CD4-positive, CD25-positive, alpha-beta regulatory T cell (primary cell): ENCODE results near the gene BCAR3. TPM values are rescaled to one million over a fixed set of nuclear protein-coding genes. Genes with fewer than 3 reads are reported as not detected.
"Not testable (repeated sequence)": the region's sequence is repeated elsewhere in the genome, so short reads cannot be mapped to it uniquely, and the experiment has no call there.

Experiments used
- ATAC-seq, 2 donors: fragments of 150-1000 bp; cut with Tn5 transposase; one replicate each; pipeline ENCODE4 v1.10.0; 2021; ENCODE audit warnings: low read depth in 2 of 2, moderate number of reproducible peaks in 2 of 2, moderate library complexity in 1 of 2
- DNase-seq, 3 donors: peaks; one replicate each; pipeline versions ENCODE4 v3.0.0 to v3.0.0-alpha.2; 2012 to 2022; ENCODE audit warnings: mixed read lengths in 1 of 3
- H3K27ac ChIP-seq: one replicate; pipeline ENCODE4 v1.7.0; 2013; ENCODE audit warnings: mild to moderate bottlenecking, low read length; ENCODE audit not compliant: insufficient read depth, poor library complexity, severe bottlenecking
- H3K27me3 ChIP-seq: one replicate; pipeline ENCODE4 v1.7.0; 2013; ENCODE audit warnings: low read length; ENCODE audit not compliant: control insufficient read depth, insufficient read depth
- H3K36me3 ChIP-seq: one replicate; pipeline ENCODE4 v1.7.0; 2013; ENCODE audit warnings: mild to moderate bottlenecking, low read length, moderate library complexity; ENCODE audit not compliant: control insufficient read depth, insufficient read depth
- H3K4me1 ChIP-seq: 2 replicates; pipeline ENCODE4 v1.7.0; 2013; ENCODE audit warnings: mild to moderate bottlenecking, low read length; ENCODE audit not compliant: insufficient read depth, control insufficient read depth, poor library complexity, severe bottlenecking
- H3K4me3 ChIP-seq: one replicate; pipeline ENCODE4 v1.7.0; 2013; ENCODE audit warnings: low read depth, mild to moderate bottlenecking, low read length, moderate library complexity
- H3K9me3 ChIP-seq, 2 experiments: 1 replicate in 1 of 2; 2 replicates in 1 of 2; pipeline ENCODE4 v1.7.0; 2013; ENCODE audit warnings: low read length in 2 of 2, mild to moderate bottlenecking in 1 of 2, moderate library complexity in 1 of 2; ENCODE audit not compliant: control insufficient read depth in 2 of 2
- H3K27ac Mint-ChIP-seq, 3 donors: one replicate each; pipeline ENCODE4 v1.8.0; 2020 to 2022; ENCODE audit warnings: mild to moderate bottlenecking in 3 of 3, mixed read lengths in 3 of 3, moderate library complexity in 2 of 3
- H3K27me3 Mint-ChIP-seq: one replicate; pipeline ENCODE4 v1.8.0; 2022; ENCODE audit warnings: mild to moderate bottlenecking, mixed read lengths
- H3K36me3 Mint-ChIP-seq: one replicate; pipeline ENCODE4 v1.8.0; 2020; ENCODE audit warnings: mixed read lengths
- H3K4me1 Mint-ChIP-seq, 4 donors: one replicate each; pipeline ENCODE4 v1.8.0; 2020 to 2022; ENCODE audit warnings: mixed read lengths in 4 of 4, mild to moderate bottlenecking in 1 of 4
- H3K4me3 Mint-ChIP-seq, 4 donors: one replicate each; pipeline ENCODE4 v1.8.0; 2020 to 2022; ENCODE audit warnings: mild to moderate bottlenecking in 4 of 4, mixed read lengths in 4 of 4, moderate library complexity in 3 of 4
- H3K9me3 Mint-ChIP-seq, 7 donors: one replicate each; pipeline ENCODE4 v1.8.0; 2020 to 2022; ENCODE audit warnings: mixed read lengths in 7 of 7, mild to moderate bottlenecking in 3 of 7, moderate library complexity in 2 of 7
- polyA plus RNA-seq, 4 donors: library from polyadenylated mRNA; unstranded; fragments of 300-500 nt; fragmentation: Illumina TruSeq; gene quantifications; one replicate each; pipeline ENCODE4 v1.2.3, GENCODE V29; 2021
- total RNA-seq: library from RNA; stranded (reverse); gene quantifications from one replicate; pipeline ENCODE4 v1.2.3, GENCODE V29; 2022

BCAR3 gene
- total and polyA plus RNA-seq, 5 donors from 2014 or later: 0.44 to 0.62 (median 0.49) TPM; not detected in 2

GRCh38 chr1:93591676-93592550 is 89.7 kb downstream of the BCAR3 start:
- Histone ChIP-seq H3K4me3 (no peak overlapping the region), H3K27ac (no peak overlapping the region), H3K4me1 (no peaks in the 10 kb centered on the region), H3K9me3 (no peaks in the 10 kb centered on the region), H3K27me3 (no peaks in the 10 kb centered on the region), H3K36me3 (no peaks in the 10 kb centered on the region)
- peaks cover 0 to 3% (median 0%) of the 10 kb centered on the region in 4 donors for H3K4me1 Mint-ChIP-seq
- ATAC-seq (peak in 1 of 2 donors; percentile 30), DNase-seq (peak in 1 of 3 donors; percentile 23)
- H3K36me3 Mint-ChIP-seq: peaks cover 5% of the 10 kb centered on the region
- no peak overlapping the region for H3K4me3 Mint-ChIP-seq
- peaks cover 6% of the 10 kb centered on the region for H3K27me3 Mint-ChIP-seq
- H3K27ac Mint-ChIP-seq: no peak overlapping the region
- no peaks in the 10 kb centered on the region for H3K9me3 Mint-ChIP-seq

DNA sequence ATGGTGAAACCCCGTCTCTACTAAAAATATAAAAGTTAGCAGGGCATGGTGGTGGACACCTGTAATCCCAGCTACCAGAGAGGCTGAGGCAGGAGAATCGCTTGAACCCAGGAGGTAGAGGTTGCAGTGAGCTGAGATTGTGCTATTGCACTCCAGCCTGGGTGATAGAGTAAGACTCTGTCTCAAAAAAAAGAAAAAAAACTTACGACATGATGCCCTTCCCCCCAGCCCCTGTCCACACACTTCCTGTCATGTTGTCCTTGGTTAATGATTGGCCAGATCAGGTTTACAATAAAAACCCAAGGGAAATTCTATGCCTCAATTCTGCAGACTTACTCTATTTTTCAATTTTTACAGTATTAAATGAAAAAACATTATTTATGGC is 90.4 kb downstream of the BCAR3 start:
- H3K27me3 ChIP-seq, H3K9me3 Mint-ChIP-seq, H3K36me3 ChIP-seq, H3K4me1 ChIP-seq, H3K27ac ChIP-seq, H3K27me3 Mint-ChIP-seq, DNase-seq, H3K4me3 ChIP-seq, H3K36me3 Mint-ChIP-seq, ATAC-seq, H3K27ac Mint-ChIP-seq, H3K4me3 Mint-ChIP-seq, H3K4me1 Mint-ChIP-seq, H3K9me3 ChIP-seq: not testable (repeated sequence)

DNA sequence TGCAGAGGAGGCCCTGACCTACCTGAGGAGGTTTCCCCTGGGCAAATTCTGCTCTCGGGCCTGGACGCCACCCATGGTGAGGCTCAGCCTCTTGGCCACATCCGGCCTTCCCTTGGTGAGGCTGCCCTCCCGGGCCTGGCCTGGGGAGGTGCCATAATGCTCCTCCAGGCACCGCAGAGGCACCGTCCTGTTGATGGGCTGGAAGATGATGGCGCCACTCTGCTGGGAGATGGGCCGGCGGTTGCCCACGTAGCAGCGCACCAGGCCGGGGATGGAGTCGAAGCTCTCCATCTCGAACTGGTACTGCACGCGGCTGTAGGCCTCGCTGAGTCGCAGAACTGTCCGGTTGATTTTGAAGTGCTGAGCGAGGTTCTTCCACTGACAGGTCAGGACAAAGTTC is 92.7 kb downstream of the BCAR3 start:
- Histone ChIP-seq H3K9me3 (no peaks in the 10 kb centered on the region), H3K4me3 (no peak overlapping the region), H3K36me3 (no peaks in the 10 kb centered on the region), H3K27ac (no peak overlapping the region), H3K27me3 (no peaks in the 10 kb centered on the region), H3K4me1 (no peaks in the 10 kb centered on the region)
- H3K27ac Mint-ChIP-seq: no peak overlapping the region
- H3K4me3 Mint-ChIP-seq: no peak overlapping the region
- DNase-seq: no peak
- peaks cover 0 to 1% (median 0%) of the 10 kb centered on the region in 7 donors for H3K9me3 Mint-ChIP-seq
- H3K36me3 Mint-ChIP-seq: peaks cover 5% of the 10 kb centered on the region
- H3K4me1 Mint-ChIP-seq: peaks cover 0 to 3% (median 0%) of the 10 kb centered on the region in 4 donors
- peaks cover 2% of the 10 kb centered on the region for H3K27me3 Mint-ChIP-seq
- no peak for ATAC-seq

GRCh38 chr1:93588206-93588605 is 93.4 kb downstream of the BCAR3 start:
- H3K36me3 Mint-ChIP-seq: peaks cover 5% of the 10 kb centered on the region
- no peak overlapping the region for H3K4me3 Mint-ChIP-seq
- H3K4me1 Mint-ChIP-seq: peaks cover 0 to 3% (median 0%) of the 10 kb centered on the region in 4 donors
- H3K4me1 ChIP-seq: no peaks in the 10 kb centered on the region
- peaks cover 0 to 1% (median 0%) of the 10 kb centered on the region in 7 donors for H3K9me3 Mint-ChIP-seq
- no peaks in the 10 kb centered on the region for H3K36me3 ChIP-seq
- H3K27me3 Mint-ChIP-seq: no peaks in the 10 kb centered on the region
- ATAC-seq (no peak), DNase-seq (no peak)
- H3K27ac ChIP-seq: no peak overlapping the region
- H3K27me3 ChIP-seq: no peaks in the 10 kb centered on the region
- no peak overlapping the region for H3K4me3 ChIP-seq
- no peak overlapping the region for H3K27ac Mint-ChIP-seq
- no peaks in the 10 kb centered on the region for H3K9me3 ChIP-seq

DNA sequence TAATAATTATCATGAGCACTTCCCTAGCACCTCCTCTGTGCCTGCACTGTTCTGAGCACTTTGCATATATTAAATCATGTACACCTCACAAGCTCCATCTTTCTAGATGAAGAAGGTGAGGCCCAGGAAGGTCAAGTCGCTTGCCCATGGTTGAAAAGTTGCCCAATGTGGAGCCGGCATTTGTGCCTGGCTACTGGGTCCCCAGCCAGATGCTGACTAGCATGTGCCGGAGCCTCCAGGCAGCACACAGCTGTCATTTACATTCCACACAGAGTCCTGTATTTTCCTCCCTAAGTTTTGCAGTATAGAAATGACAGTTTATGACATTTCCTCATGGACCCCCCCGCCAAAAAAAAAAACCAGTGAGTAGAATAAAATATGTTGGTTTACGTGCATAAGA is 94.3 kb downstream of the BCAR3 start:
- Histone ChIP-seq H3K27me3 (no peaks in the 10 kb centered on the region), H3K36me3 (no peaks in the 10 kb centered on the region), H3K4me3 (no peak overlapping the region), H3K27ac (no peak overlapping the region), H3K4me1 (no peaks in the 10 kb centered on the region), H3K9me3 (no peaks in the 10 kb centered on the region)
- H3K9me3 Mint-ChIP-seq: peaks cover 0 to 1% (median 0%) of the 10 kb centered on the region in 7 donors
- H3K27me3 Mint-ChIP-seq: no peaks in the 10 kb centered on the region
- ATAC-seq (no peak), DNase-seq (no peak)
- no peak overlapping the region for H3K27ac Mint-ChIP-seq
- H3K4me1 Mint-ChIP-seq: peaks cover 0 to 3% (median 0%) of the 10 kb centered on the region in 4 donors
- no peak overlapping the region for H3K4me3 Mint-ChIP-seq
- peaks cover 5% of the 10 kb centered on the region for H3K36me3 Mint-ChIP-seq

DNA sequence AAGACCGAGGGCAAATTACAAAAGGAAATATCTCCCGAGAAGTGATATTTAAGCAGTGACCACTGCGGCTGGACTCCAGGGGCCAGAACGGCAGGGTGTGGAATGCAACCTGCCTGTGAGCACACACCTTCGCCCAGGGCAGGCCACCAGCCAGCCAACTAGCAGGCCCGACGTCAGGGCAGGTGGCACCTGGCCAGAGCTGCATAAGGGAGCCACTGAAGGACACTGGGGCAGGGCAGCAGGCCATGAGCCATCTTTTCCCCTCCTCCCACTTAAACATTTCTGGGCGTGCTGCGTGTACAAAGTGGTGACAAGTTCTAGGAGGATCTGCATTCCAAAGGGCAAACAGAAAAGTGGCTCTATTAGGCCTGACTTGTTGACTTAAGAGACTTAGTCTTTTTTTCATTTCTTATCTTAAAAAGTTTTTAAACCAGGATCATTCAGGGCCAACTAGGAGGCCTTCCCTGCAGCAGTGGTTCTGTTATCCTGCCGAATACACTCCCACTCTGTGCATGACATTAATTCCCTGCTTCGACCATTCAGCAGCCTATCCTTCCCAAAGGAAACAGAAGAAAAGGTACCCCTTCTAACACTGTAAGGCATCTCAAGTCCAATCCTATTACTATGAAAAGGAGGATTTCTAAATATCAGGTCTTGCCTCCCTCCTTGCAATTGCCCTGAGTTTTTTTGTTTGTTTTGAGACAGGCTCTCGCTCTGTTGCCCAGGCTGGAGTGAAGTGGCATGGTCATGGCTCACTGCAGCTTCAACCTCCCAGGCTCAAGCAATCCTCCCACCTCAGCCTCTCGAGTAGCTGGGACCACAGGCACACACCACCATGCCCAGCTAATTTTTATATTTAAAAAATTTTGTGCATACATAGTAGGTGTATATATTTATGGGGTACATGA is 96.3 kb downstream of the BCAR3 start:
- H3K36me3 Mint-ChIP-seq: peaks cover 5% of the 10 kb centered on the region
- H3K27ac Mint-ChIP-seq: no peak overlapping the region
- Histone ChIP-seq H3K4me1 (no peaks in the 10 kb centered on the region), H3K9me3 (no peaks in the 10 kb centered on the region), H3K36me3 (no peaks in the 10 kb centered on the region), H3K27ac (no peak overlapping the region), H3K4me3 (no peak overlapping the region), H3K27me3 (no peaks in the 10 kb centered on the region)
- DNase-seq: no peak
- ATAC-seq: no peak
- H3K4me1 Mint-ChIP-seq: no peaks in the 10 kb centered on the region
- H3K27me3 Mint-ChIP-seq: no peaks in the 10 kb centered on the region
- peaks cover 0 to 1% (median 0%) of the 10 kb centered on the region in 7 donors for H3K9me3 Mint-ChIP-seq
- no peak overlapping the region for H3K4me3 Mint-ChIP-seq

DNA sequence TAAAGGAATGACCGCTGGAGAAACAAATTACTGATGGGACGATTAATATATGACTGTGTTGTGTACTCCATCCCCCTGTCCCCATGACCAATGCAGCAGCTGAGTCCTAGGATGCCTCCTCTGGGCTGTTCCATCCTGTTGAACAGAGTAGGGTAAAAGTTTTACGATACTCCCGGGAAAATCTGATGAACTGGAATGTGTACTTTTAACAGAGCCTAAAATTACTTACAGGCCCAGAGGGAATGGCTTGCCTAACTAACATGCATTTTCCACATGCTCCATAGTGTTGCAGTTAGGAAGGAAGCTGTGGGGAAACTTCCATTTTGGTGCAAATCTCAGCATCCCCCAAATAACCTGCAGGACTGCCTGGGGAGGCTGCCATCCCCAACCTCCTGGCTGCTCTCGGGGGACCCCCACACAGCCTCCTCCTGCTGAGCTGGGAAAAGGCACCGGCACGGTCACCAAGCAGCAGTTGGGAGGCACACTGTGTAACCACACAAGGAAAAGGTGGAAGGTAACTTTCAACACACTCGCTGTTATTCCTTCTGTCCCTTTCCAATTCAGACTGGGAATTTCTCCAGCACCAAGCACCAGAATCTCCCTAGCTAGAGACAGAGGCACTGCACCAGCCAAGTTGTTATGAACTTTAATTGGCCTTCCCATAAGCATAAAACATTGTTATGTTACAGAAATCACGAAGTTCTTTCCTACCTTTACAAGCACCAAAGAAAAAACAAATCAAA is 97.2 kb downstream of the BCAR3 start:
- Histone ChIP-seq H3K36me3 (no peaks in the 10 kb centered on the region), H3K4me3 (no peak overlapping the region), H3K4me1 (no peaks in the 10 kb centered on the region), H3K27me3 (no peaks in the 10 kb centered on the region), H3K9me3 (no peaks in the 10 kb centered on the region), H3K27ac (no peak overlapping the region)
- peaks cover 5% of the 10 kb centered on the region for H3K36me3 Mint-ChIP-seq
- H3K4me1 Mint-ChIP-seq: no peaks in the 10 kb centered on the region
- no peak overlapping the region for H3K27ac Mint-ChIP-seq
- no peak for ATAC-seq
- no peak for DNase-seq
- H3K4me3 Mint-ChIP-seq: no peak overlapping the region
- no peaks in the 10 kb centered on the region for H3K27me3 Mint-ChIP-seq
- peaks cover 0 to 1% (median 0%) of the 10 kb centered on the region in 7 donors for H3K9me3 Mint-ChIP-seq
